Lower leg skin (tissue), 4 donors: ENCODE results near the gene GLRX. TPM values are rescaled to one million over a fixed set of nuclear protein-coding genes. Genes with fewer than 3 reads are reported as not detected.

Source experiments
- DNase-seq, 2 donors: peaks; one replicate each; pipeline ENCODE4 v3.0.0-alpha.2; 2019; ENCODE audit warnings: low spot score in 2 of 2
- H3K4me3 ChIP-seq: fragments of 200-600 bp; sonication (generic); 2 replicates; pipeline ENCODE4 v1.5.1; 2017; ENCODE audit warnings: mild to moderate bottlenecking, low read depth; ENCODE audit not compliant: poor library complexity, severe bottlenecking
- POLR2A ChIP-seq, 2 donors: fragments of 450-650 bp; IDR thresholded peaks; one replicate each; pipeline ENCODE4 v1.6.1; 2016 to 2017; ENCODE audit warnings: antibody characterized with exemption in 2 of 2, mild to moderate bottlenecking in 1 of 2, moderate library complexity in 1 of 2
- WGBS, 2 donors: methylation state at CpG; one replicate each; pipeline ENCODE4 v1.1.5; 2018; 5-methylcytosine and 5-hydroxymethylcytosine counted together
- intact Hi-C: fragments of 100-400 bp; cut with DNase I; formaldehyde crosslinking; loops from one replicate; pipeline ENCODE4 v1.15.0; 2023; ENCODE audit warnings: low total_unique reads
- total RNA-seq, 4 donors: library from RNA; depleted of rRNA; stranded (reverse); fragments of >200 nt; gene quantifications; one replicate each; pipeline ENCODE4 v1.1.0, GENCODE V29; 2016
- TF ChIP-seq, protein P1 (sequence below), 3 donors: fragments of 450-650 bp; IDR thresholded peaks; one replicate each; pipeline ENCODE4 v1.5.1; 2016; ENCODE audit warnings: antibody characterized with exemption in 3 of 3, mild to moderate bottlenecking in 3 of 3, moderate library complexity in 2 of 3

GLRX gene
- total RNA-seq, 4 donors from 2014 or later: 67.9 to 136 (median 105) TPM

DNA sequence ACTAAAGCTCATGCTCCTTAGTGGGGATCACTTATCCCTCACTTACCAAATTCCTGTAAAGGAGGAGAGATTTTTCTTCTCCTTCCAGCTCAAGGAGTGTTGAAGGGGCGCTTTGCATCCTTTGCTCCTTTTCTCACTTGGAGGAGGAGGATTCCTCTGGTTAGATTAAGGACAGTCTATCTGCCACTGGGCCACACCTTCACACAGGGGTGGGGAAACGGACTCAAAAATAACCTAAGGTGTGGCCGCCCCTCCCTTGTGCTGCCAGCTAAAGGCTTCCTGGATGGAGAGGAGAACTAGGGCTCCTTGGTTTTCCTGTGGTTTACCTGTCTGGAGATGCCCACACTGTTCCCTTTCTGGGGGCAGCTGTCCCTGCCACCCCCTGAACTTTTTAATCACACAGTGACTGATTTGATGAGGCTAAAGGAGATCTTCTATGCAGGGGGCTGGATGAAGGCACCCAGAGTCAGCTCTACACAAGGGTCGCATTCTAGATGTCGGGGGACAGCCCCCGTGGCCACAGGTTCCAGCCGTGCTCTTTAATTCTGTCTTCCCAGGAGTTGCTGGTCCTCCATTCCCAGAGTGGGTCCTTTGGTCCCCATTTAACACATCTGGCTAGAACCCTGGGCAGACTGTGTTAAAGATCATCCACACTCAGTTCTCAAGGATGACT lies 14.4 kb downstream of the GLRX start:
- no peak overlapping the region for H3K4me3 ChIP-seq
- intact Hi-C loops: no loop called here
- WGBS, 2 donors: 61 to 62% methylated on average over 7 of the region's 7 CpGs
- no peak for TF ChIP-seq POLR2A (IDR thresholded peaks at IDR 0.05)
- TF ChIP-seq, protein P1, sequence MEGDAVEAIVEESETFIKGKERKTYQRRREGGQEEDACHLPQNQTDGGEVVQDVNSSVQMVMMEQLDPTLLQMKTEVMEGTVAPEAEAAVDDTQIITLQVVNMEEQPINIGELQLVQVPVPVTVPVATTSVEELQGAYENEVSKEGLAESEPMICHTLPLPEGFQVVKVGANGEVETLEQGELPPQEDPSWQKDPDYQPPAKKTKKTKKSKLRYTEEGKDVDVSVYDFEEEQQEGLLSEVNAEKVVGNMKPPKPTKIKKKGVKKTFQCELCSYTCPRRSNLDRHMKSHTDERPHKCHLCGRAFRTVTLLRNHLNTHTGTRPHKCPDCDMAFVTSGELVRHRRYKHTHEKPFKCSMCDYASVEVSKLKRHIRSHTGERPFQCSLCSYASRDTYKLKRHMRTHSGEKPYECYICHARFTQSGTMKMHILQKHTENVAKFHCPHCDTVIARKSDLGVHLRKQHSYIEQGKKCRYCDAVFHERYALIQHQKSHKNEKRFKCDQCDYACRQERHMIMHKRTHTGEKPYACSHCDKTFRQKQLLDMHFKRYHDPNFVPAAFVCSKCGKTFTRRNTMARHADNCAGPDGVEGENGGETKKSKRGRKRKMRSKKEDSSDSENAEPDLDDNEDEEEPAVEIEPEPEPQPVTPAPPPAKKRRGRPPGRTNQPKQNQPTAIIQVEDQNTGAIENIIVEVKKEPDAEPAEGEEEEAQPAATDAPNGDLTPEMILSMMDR (IDR thresholded peaks at IDR 0.05): no peak
- no peak for DNase-seq

GRCh38 chr5:95806687-95807086 lies 15.8 kb downstream of the GLRX start:
- intact Hi-C loops: no loop called here
- no peak for DNase-seq
- H3K4me3 ChIP-seq: no peak overlapping the region
- TF ChIP-seq, protein P1 (IDR thresholded peaks at IDR 0.05): no peak
- TF ChIP-seq POLR2A (IDR thresholded peaks at IDR 0.05): no peak
- 91 to 95% methylated on average over 7 of the region's 7 CpGs for WGBS, 2 donors

- no peak for DNase-seq
- no peak overlapping the region for H3K4me3 ChIP-seq
- intact Hi-C loops: no loop called here
- WGBS, 2 donors: 88 to 96% methylated on average over 6 of the region's 6 CpGs
- TF ChIP-seq, protein P1 (IDR thresholded peaks at IDR 0.05): no peak
- TF ChIP-seq POLR2A (IDR thresholded peaks at IDR 0.05): no peak
These were observed 17.6 kb downstream of the GLRX start for GRCh38 chr5:95804736-95805539.

DNA sequence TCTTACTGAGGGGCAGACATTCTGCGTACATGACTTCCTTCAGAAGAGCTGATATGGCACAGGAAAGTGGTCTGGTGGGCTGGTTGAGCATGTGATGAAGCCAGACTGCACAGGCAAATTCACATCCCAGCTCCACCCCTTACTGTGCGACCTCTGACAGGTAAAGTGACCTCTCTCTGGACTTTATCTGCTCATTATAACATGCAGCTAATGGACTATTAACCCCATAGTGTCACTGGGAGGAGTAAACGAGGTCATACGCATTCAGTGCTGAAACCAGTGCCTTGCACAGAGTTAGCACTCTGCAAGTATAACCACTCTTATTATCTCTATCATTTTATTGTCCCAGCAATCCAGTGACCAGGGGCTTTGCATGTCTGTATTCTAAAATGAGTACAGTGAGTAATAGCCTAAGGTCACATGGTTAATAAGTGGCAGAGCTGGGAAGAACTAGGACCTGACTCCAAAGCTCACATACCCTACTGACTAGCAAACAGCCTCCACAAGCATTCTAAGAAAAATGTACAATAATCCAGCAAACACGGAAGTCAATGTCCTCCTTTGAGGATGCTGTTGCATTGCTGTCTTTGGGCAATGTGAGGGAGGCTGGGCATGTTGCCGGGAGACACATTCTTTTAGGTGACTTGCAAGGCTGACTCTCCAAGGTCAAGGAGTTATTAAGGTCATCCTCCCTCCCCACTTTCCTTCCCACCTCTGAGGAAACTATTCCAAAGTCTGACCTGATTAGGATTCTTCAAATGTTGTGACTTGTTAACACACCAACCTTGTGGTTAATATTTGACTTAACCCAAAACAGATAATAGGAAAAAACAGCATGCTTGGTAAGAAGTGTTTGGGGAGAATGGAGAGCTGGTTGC lies 19.0 kb downstream of the GLRX start:
- no peak overlapping the region for H3K4me3 ChIP-seq
- intact Hi-C loops: no loop called here
- WGBS, 2 donors: 86% methylated on average over 6 of the region's 6 CpGs
- DNase-seq: no peak
- TF ChIP-seq, protein P1 (IDR thresholded peaks at IDR 0.05): no peak
- no peak for TF ChIP-seq POLR2A (IDR thresholded peaks at IDR 0.05)

- no peak for DNase-seq
- 96 to 97% methylated on average over 3 of the region's 3 CpGs for WGBS, 2 donors
- intact Hi-C loops: no loop called here
- TF ChIP-seq, protein P1 (IDR thresholded peaks at IDR 0.05): no peak
- TF ChIP-seq POLR2A (IDR thresholded peaks at IDR 0.05): no peak
- no peak overlapping the region for H3K4me3 ChIP-seq
These were observed 20.6 kb downstream of the GLRX start for GRCh38 chr5:95801961-95802360.
